ENCODE data around the gene DENND6B. TPM values are rescaled to one million over a fixed set of nuclear protein-coding genes. Genes with fewer than 3 reads are reported as not detected.

The DENND6B gene
- total and polyA plus RNA-seq, 2 experiments from 2014 or later: 0.71 to 1.3 TPM

GRCh38 chr22:50339945-50340879, 13.4 kb upstream of the DENND6B start:
- ATAC-seq: peak; percentile 6; the same call in 2 of the 3 replicates
- Histone ChIP-seq H3K79me2 (replicated peaks; ENCODE audit: insufficient read depth) (no peaks in the 10 kb centered on the region), H3K4me2 (no peak overlapping the region), H3K27ac (ENCODE audit: low read depth) (no peak overlapping the region), H3K36me3 (ENCODE audit: insufficient read depth) (no peaks in the 10 kb centered on the region), H3K9me2 (ENCODE audit: insufficient read depth) (no peaks in the 10 kb centered on the region), H3K4me3 (no peak overlapping the region), H4K20me1 (replicated peaks; ENCODE audit: insufficient read depth) (no peaks in the 10 kb centered on the region), H3K27me3 (ENCODE audit: insufficient read depth) (no peaks in the 10 kb centered on the region), H3K4me1 (ENCODE audit: insufficient read depth) (no peaks in the 10 kb centered on the region), H3F3A (replicated peaks; ENCODE audit: low read depth) (peaks cover 27% of the 10 kb centered on the region), H2AFZ (no peak overlapping the region)
- H3K4me1 Mint-ChIP-seq: peaks cover 2% of the 10 kb centered on the region; the same call in 1 of the 3 replicates
- TF ChIP-seq NANOG (IDR thresholded peaks at IDR 0.05; ENCODE audit: borderline replicate concordance) (no peak), STAT1 (IDR thresholded peaks at IDR 0.05; ENCODE audit: unreplicated experiment) (no peak), EZH2phosphoT487 (IDR thresholded peaks at IDR 0.05; ENCODE audit: unreplicated experiment) (no peak), ZNF331 (CRISPR knock-in tag; IDR thresholded peaks at IDR 0.05; ENCODE audit: low read depth) (no peak), REST (IDR thresholded peaks at IDR 0.05; ENCODE audit: unreplicated experiment) (no peak), POLR2AphosphoS5 (IDR thresholded peaks at IDR 0.05; ENCODE audit: low read depth) (no peak), ETS1 (IDR thresholded peaks at IDR 0.05) (no peak)
- peak; percentile 45 for DNase-seq (ENCODE audit: low spot score)
- H3K4me3 Mint-ChIP-seq: no peak overlapping the region
- H3K27me3 Mint-ChIP-seq (ENCODE audit: insufficient read depth, low read depth, poor library complexity): peaks cover 6% of the 10 kb centered on the region
- H3K27ac Mint-ChIP-seq: no peak overlapping the region
- H3K36me3 Mint-ChIP-seq (ENCODE audit: low read depth): no peaks in the 10 kb centered on the region
- no peaks in the 10 kb centered on the region for H3K9me3 Mint-ChIP-seq

GRCh38 chr22:50338860-50339462, 12.1 kb upstream of the DENND6B start:
- H3K9me3 Mint-ChIP-seq: no peaks in the 10 kb centered on the region
- no peak overlapping the region for H3K4me3 Mint-ChIP-seq
- no peaks in the 10 kb centered on the region for H3K4me1 ChIP-seq (ENCODE audit: insufficient read depth)
- H4K20me1 ChIP-seq (replicated peaks; ENCODE audit: insufficient read depth): no peaks in the 10 kb centered on the region
- H3K4me3 ChIP-seq: no peak overlapping the region
- H3K9me2 ChIP-seq (ENCODE audit: insufficient read depth): no peaks in the 10 kb centered on the region
- no peak overlapping the region for H3K27ac ChIP-seq (ENCODE audit: low read depth)
- H3F3A ChIP-seq (replicated peaks; ENCODE audit: low read depth): peaks cover 27% of the 10 kb centered on the region
- H3K27me3 ChIP-seq (ENCODE audit: insufficient read depth): no peaks in the 10 kb centered on the region
- no peaks in the 10 kb centered on the region for H3K36me3 Mint-ChIP-seq (ENCODE audit: low read depth)
- H3K36me3 ChIP-seq (ENCODE audit: insufficient read depth): no peaks in the 10 kb centered on the region
- DNase-seq (ENCODE audit: low spot score): no peak
- H3K79me2 ChIP-seq (replicated peaks; ENCODE audit: insufficient read depth): no peaks in the 10 kb centered on the region
- H3K4me1 Mint-ChIP-seq: peaks cover 2% of the 10 kb centered on the region; the same call in 1 of the 3 replicates
- no peak overlapping the region for H3K27ac Mint-ChIP-seq
- H2AFZ ChIP-seq: no peak overlapping the region
- H3K27me3 Mint-ChIP-seq (ENCODE audit: insufficient read depth, low read depth, poor library complexity): peaks cover 8% of the 10 kb centered on the region
- no peak for ATAC-seq
- no peak overlapping the region for H3K4me2 ChIP-seq
- no peak for TF ChIP-seq POLR2AphosphoS5 (IDR thresholded peaks at IDR 0.05; ENCODE audit: low read depth)
- TF ChIP-seq NANOG (IDR thresholded peaks at IDR 0.05; ENCODE audit: borderline replicate concordance): no peak
- no peak for TF ChIP-seq ZNF462 (CRISPR knock-in tag; IDR thresholded peaks at IDR 0.05)
- no peak for TF ChIP-seq JUNB (IDR thresholded peaks at IDR 0.05; ENCODE audit: unreplicated experiment)
- TF ChIP-seq EZH2phosphoT487 (IDR thresholded peaks at IDR 0.05; ENCODE audit: unreplicated experiment): no peak

Data from GM23338 (cell line).